ENCODE measurements around the gene PTPRN2. TPM values are rescaled to one million over a fixed set of nuclear protein-coding genes. Genes with fewer than 3 reads are reported as not detected.

The PTPRN2 gene
- total and polyA plus RNA-seq, 3 experiments from 2014 or later = 0.33 to 1.2 (median 0.42) TPM

DNA sequence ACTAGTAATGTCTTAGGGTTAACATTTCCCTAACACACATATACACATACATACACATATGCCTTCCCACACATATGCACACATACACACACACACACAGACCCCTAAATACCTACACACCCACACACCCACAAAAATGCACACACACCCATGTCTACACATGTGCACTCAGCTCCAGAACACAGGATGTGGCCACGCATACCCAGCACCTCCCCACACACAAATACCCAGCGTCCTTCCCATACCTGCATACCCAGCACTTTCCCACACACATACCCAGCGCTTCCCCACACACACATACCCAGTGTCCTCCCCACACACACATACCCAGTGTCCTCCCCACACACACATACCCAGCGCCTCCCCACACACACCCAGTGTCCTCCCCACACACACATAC lies 715.9 kb downstream of the PTPRN2 start:
- ChIA-PET CTCF (no interaction called here), POLR2A (no interaction called here)
- no peak for DNase-seq
- H3K27ac ChIP-seq (ENCODE audit: low read depth, low read length) = no peak overlapping the region
- no peaks in the 10 kb centered on the region for H3K9me3 Mint-ChIP-seq
- peaks cover 38% of the 10 kb centered on the region for H3K4me1 ChIP-seq (ENCODE audit: insufficient read depth, low read length)
- peaks cover 5 to 14% (median 10%) of the 10 kb centered on the region in 3 donors for H3K4me1 Mint-ChIP-seq
- H3K27me3 Mint-ChIP-seq = peaks cover 5 to 14% of the 10 kb centered on the region in 2 donors
- H3K36me3 ChIP-seq (ENCODE audit: insufficient read depth, low read length) = no peaks in the 10 kb centered on the region
- no peaks in the 10 kb centered on the region for H3K27me3 ChIP-seq (ENCODE audit: insufficient read depth, low read length, poor library complexity, severe bottlenecking)
- H3K9me3 ChIP-seq (ENCODE audit: low read length) = no peaks in the 10 kb centered on the region
- H3K4me3 Mint-ChIP-seq = no peak overlapping the region
- H3K4me3 ChIP-seq (ENCODE audit: low read length) = no peak overlapping the region
- peak overlapping the region in 1 of 8 donors; percentile 58 for H3K27ac Mint-ChIP-seq
- no peaks in the 10 kb centered on the region for H3K36me3 Mint-ChIP-seq

DNA sequence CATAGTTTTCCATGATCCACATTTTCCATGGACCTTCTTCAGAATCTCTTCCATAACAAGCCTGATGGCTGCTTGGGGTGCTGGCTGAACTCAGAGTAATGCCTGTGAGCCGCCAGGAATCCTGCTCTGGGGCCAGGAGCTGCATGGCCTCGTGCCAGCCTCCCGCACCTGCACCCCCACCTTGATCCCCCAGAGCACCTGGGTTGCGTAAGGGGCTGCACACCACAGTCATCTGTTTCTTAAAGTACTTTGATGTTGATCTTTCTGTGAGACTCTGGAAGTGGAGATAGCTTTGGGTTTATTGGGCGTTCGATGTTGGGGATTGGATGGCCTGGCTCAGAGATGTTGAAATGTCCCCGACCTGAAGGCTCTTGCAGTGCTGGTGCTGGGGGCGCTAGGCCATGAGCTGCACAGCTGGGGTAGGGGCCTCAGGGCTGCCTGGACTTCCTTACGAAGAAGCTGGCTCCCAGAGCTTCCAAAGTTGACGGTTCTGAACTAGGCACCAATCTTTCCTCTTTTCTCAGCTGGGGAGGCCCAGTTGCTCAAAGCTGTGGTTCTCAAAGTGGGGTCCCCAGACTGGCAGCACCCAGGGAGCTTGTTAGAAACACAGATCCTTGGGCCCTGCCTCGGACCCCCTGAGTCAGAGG lies 716.9 kb downstream of the PTPRN2 start:
- POLR2A ChIA-PET = no interaction called here

DNA sequence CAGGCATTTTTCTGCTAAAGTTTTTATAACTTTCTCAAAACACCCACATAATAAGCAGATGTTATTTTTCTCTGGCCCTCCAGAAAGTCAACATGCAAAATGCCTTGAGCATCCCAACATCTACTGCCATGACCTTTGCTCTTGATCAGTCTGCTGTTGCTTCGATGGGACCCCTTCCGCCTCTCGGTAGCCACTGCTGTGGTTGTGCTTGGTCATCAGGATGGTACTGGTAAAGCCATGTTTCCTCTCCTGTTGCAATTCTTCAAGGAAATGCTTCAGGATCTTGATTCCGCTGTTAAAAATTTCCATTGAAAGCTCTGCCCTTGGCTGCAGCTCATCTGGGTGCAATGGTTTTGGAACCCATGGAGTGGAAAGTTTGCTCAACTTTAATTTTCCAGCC lies 717.8 kb downstream of the PTPRN2 start:
- Histone ChIP-seq H3K27ac (ENCODE audit: low read depth, low read length) (no peak overlapping the region), H3K4me3 (ENCODE audit: low read length) (no peak overlapping the region), H3K9me3 (ENCODE audit: low read length) (no peaks in the 10 kb centered on the region), H3K4me1 (ENCODE audit: insufficient read depth, low read length) (peaks cover 33% of the 10 kb centered on the region), H3K27me3 (ENCODE audit: insufficient read depth, low read length, poor library complexity, severe bottlenecking) (no peaks in the 10 kb centered on the region), H3K36me3 (ENCODE audit: insufficient read depth, low read length) (no peaks in the 10 kb centered on the region)
- DNase-seq = no peak
- Mint-ChIP-seq H3K4me1 (peaks cover 3 to 8% (median 4%) of the 10 kb centered on the region in 3 donors), H3K27me3 (peaks cover 4 to 12% of the 10 kb centered on the region in 2 donors), H3K36me3 (no peaks in the 10 kb centered on the region), H3K4me3 (no peak overlapping the region), H3K27ac (no peak overlapping the region), H3K9me3 (peaks cover 0 to 2% (median 0%) of the 10 kb centered on the region in 5 donors)
- ChIA-PET CTCF (no interaction called here), POLR2A (no interaction called here)

More for the DNA sequence above, 716.9 kb downstream of the PTPRN2 start:
- Histone ChIP-seq H3K4me3 (ENCODE audit: low read length) (no peak overlapping the region), H3K27me3 (ENCODE audit: insufficient read depth, low read length, poor library complexity, severe bottlenecking) (no peaks in the 10 kb centered on the region), H3K27ac (ENCODE audit: low read depth, low read length) (no peak overlapping the region), H3K9me3 (ENCODE audit: low read length) (no peaks in the 10 kb centered on the region), H3K36me3 (ENCODE audit: insufficient read depth, low read length) (no peaks in the 10 kb centered on the region), H3K4me1 (ENCODE audit: insufficient read depth, low read length) (peaks cover 38% of the 10 kb centered on the region)
- peaks cover 5 to 14% (median 10%) of the 10 kb centered on the region in 3 donors for H3K4me1 Mint-ChIP-seq
- CTCF ChIA-PET = no interaction called here
- DNase-seq = no peak
- H3K4me3 Mint-ChIP-seq = no peak overlapping the region
- H3K27me3 Mint-ChIP-seq = peaks cover 5 to 12% of the 10 kb centered on the region in 2 donors
- no peaks in the 10 kb centered on the region for H3K36me3 Mint-ChIP-seq
- H3K27ac Mint-ChIP-seq = no peak overlapping the region
- no peaks in the 10 kb centered on the region for H3K9me3 Mint-ChIP-seq

DNA sequence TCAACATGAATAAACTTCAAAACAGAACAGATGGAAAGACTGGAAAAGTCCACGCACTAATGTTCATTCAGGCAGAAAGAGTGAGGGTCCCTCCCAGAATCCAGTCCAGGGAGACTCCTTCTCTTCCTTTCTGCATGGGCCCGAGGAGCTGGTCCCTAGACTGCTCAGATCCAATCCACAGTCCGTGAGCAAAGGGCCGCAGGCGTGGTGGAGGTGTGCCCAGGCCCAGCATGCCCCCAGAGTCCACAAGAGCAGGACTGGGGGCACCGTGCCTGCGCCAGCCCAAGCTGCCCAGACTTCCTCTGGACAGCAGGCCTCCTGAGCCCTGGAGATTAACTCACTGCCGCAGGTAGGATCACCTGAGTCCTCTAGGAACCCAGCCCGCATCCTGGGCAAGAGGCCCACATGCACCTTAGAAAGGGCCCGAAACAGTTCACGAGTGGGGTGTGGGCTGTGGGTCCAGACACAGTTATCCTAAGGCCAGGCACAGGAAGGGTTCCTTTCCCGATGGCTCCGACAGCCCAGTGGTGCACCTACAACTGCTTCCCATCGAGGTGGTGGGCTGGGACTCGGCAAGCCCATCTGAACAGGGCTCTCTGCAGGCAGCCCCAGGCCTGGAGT lies 719.8 kb downstream of the PTPRN2 start:
- peaks cover 0 to 2% (median 0%) of the 10 kb centered on the region in 5 donors for H3K9me3 Mint-ChIP-seq
- Histone ChIP-seq H3K4me3 (ENCODE audit: low read length) (no peak overlapping the region), H3K36me3 (ENCODE audit: insufficient read depth, low read length) (no peaks in the 10 kb centered on the region), H3K27ac (ENCODE audit: low read depth, low read length) (no peak overlapping the region), H3K9me3 (ENCODE audit: low read length) (no peaks in the 10 kb centered on the region), H3K4me1 (ENCODE audit: insufficient read depth, low read length) (peaks cover 23% of the 10 kb centered on the region), H3K27me3 (ENCODE audit: insufficient read depth, low read length, poor library complexity, severe bottlenecking) (no peaks in the 10 kb centered on the region)
- peaks cover 0 to 4% of the 10 kb centered on the region in 2 donors for H3K27me3 Mint-ChIP-seq
- H3K4me3 Mint-ChIP-seq = no peak overlapping the region
- H3K36me3 Mint-ChIP-seq = no peaks in the 10 kb centered on the region
- no peak for DNase-seq
- no peak overlapping the region for H3K27ac Mint-ChIP-seq
- CTCF ChIA-PET = no interaction called here
- POLR2A ChIA-PET = no interaction called here
- H3K4me1 Mint-ChIP-seq = peaks cover 0 to 5% (median 0%) of the 10 kb centered on the region in 3 donors

DNA sequence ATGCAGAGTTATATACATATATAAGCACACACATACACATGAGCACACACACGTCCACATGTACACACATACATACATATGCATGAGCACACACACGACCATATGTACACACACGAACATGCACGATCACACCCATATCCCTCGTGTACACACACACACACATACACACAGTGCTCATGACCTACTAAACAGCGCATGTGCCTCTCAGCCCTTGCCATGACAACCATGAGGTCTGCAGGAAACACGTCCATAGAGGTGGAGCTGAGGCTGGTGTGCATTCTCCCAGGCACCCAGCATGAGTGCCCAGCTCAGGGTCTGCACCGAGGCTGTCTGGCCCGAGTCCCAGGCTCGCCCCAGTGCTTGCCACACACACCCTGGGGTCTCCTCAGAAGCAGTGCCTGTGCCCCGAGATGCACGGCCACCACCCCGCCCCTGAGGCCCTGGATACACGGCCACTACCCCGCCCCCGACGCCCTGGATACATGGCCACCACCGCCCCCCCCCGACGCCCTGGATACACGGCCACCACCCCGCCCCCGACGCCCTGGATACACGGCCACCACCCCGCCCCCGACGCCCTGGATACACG lies 721.2 kb downstream of the PTPRN2 start:
- Mint-ChIP-seq H3K9me3 (peaks cover 0 to 2% (median 0%) of the 10 kb centered on the region in 5 donors), H3K36me3 (no peaks in the 10 kb centered on the region), H3K4me1 (peaks cover 0 to under 1% (median 0%) of the 10 kb centered on the region in 3 donors), H3K27me3 (peaks cover 3 to 4% of the 10 kb centered on the region in 2 donors), H3K4me3 (no peak overlapping the region), H3K27ac (peak overlapping the region in 1 of 8 donors; percentile 88)
- no peak for DNase-seq
- no peaks in the 10 kb centered on the region for H3K36me3 ChIP-seq (ENCODE audit: insufficient read depth, low read length)
- H3K4me1 ChIP-seq (ENCODE audit: insufficient read depth, low read length) = peaks cover 9% of the 10 kb centered on the region
- H3K9me3 ChIP-seq (ENCODE audit: low read length) = no peaks in the 10 kb centered on the region
- no peaks in the 10 kb centered on the region for H3K27me3 ChIP-seq (ENCODE audit: insufficient read depth, low read length, poor library complexity, severe bottlenecking)
- no peak overlapping the region for H3K4me3 ChIP-seq (ENCODE audit: low read length)
- ChIA-PET POLR2A (no interaction called here), CTCF (no interaction called here)
- no peak overlapping the region for H3K27ac ChIP-seq (ENCODE audit: low read depth, low read length)

DNA sequence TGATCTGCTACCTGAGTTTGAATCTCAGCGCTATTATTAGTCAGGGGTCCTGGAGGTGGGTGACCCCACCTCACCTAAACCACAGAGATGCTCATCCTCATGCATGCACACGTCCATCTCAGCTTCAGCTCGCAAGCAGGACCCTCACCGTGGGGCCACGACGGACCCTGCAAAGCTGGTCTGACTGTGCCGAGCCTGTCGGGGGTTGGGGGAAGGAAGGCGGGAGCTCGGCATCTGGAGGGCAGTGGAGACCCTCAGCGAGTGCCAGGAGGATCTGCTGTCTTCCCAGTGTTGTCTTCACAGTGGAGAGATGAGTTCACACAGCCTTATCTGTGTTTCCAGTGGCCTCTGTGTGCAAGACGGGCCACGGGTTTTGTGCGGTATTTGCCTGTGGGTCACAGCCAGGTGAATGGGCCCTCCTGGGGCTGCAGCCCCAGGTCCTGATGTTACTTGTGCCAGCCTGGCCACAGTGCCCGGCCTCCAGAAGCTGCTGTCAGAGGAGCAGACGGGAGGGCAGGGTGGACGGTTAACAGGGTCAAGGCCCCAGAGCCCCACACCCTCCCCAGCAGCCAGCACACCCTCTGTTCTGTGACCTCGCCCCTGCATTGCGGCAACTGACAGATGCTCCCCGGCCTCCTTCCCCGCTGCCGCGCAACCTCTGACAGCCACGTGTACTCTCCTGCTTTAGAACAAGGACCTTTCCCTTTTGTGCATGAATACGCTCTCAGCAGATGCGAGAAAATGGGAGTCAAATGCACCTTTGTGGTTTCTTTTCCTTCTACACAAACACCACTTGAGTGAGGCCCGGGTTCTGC lies 722.1 kb downstream of the PTPRN2 start:
- Histone ChIP-seq H3K4me3 (ENCODE audit: low read length) (no peak overlapping the region), H3K36me3 (ENCODE audit: insufficient read depth, low read length) (no peaks in the 10 kb centered on the region), H3K4me1 (ENCODE audit: insufficient read depth, low read length) (peaks cover under 1% of the 10 kb centered on the region), H3K9me3 (ENCODE audit: low read length) (no peaks in the 10 kb centered on the region), H3K27me3 (ENCODE audit: insufficient read depth, low read length, poor library complexity, severe bottlenecking) (no peaks in the 10 kb centered on the region), H3K27ac (ENCODE audit: low read depth, low read length) (no peak overlapping the region)
- no peaks in the 10 kb centered on the region for H3K4me1 Mint-ChIP-seq
- H3K36me3 Mint-ChIP-seq = no peaks in the 10 kb centered on the region
- POLR2A ChIA-PET = no interaction called here
- CTCF ChIA-PET = no interaction called here
- no peak for DNase-seq
- peaks cover 0 to 2% (median 0%) of the 10 kb centered on the region in 5 donors for H3K9me3 Mint-ChIP-seq
- H3K27me3 Mint-ChIP-seq = peaks cover 3% of the 10 kb centered on the region in 2 donors
- peak overlapping the region in 1 of 8 donors; percentile 73 for H3K27ac Mint-ChIP-seq
- no peak overlapping the region for H3K4me3 Mint-ChIP-seq

DNA sequence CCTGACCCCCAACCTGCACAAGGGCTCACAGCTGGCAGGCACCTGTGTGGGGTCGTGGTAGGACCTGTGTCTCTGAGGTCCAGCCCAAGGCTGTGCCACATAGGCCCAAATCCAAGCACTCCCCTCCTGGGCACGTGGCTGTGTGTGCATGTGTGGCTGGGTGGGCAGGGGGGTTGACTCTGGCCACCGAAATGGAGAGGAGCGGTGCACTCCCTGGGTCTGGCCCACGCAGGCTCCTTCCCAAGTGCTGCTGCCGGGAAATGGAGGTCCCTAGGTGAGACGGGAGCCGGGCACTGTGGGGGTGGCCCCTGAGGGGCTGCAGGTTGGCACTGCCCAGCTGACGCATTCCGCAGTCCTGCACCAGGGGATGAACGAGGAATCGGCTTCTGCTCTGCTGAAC lies 722.7 kb downstream of the PTPRN2 start:
- H3K27ac ChIP-seq (ENCODE audit: low read depth, low read length) = no peak overlapping the region
- no peak for DNase-seq
- POLR2A ChIA-PET = no interaction called here

More for the DNA sequence above, 722.7 kb downstream of the PTPRN2 start:
- CTCF ChIA-PET = no interaction called here
- H3K4me1 ChIP-seq (ENCODE audit: insufficient read depth, low read length) = no peaks in the 10 kb centered on the region
- Mint-ChIP-seq H3K4me1 (no peaks in the 10 kb centered on the region), H3K9me3 (peaks cover 0 to 2% (median 0%) of the 10 kb centered on the region in 5 donors), H3K36me3 (no peaks in the 10 kb centered on the region), H3K4me3 (no peak overlapping the region), H3K27ac (no peak overlapping the region), H3K27me3 (peaks cover 1 to 3% of the 10 kb centered on the region in 2 donors)
- H3K27me3 ChIP-seq (ENCODE audit: insufficient read depth, low read length, poor library complexity, severe bottlenecking) = no peaks in the 10 kb centered on the region
- no peaks in the 10 kb centered on the region for H3K9me3 ChIP-seq (ENCODE audit: low read length)
- no peaks in the 10 kb centered on the region for H3K36me3 ChIP-seq (ENCODE audit: insufficient read depth, low read length)
- no peak overlapping the region for H3K4me3 ChIP-seq (ENCODE audit: low read length)

All from CD8-positive, alpha-beta memory T cell (primary cell).